ENCODE data around the gene VSIG4.

DNA sequence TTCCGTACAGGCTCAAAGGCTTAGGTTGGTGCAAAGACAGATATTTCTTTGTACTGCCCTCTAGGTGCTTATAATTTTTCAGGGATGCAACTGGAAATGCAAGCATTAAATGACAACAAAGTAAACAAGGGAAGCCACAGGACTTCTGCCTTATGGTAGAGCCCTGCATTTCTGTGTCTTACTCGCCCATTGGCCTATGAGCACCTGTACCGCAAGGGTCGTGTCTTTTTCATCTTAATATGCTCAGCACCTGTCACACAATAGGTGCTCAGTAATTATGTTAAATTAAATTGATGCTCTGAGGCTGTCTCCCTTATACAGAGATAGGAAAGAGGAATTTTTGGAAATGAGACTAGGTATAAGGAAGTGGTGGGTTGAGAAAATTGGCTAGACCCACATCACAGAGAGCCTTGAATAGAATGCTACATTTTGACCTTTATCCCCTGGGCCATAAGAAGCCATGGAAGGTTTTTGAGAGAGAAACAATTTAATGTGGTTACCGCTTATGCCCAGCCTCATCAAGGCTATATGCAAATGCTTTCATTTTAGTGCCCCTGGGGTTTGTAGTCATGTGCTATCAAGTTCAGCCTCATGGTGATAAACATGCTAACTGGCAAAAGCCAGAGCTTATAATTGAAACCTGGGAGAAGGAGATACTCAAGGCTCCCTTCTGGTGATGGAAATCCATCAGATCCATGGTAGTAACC lies 16.3 kb downstream of the VSIG4 start:
- TF ChIP-seq CTCF (IDR thresholded peaks at IDR 0.05; ENCODE audit: insufficient read depth, low read length) (no peak), POLR2AphosphoS5 (IDR thresholded peaks at IDR 0.05; ENCODE audit: low read depth) (no peak), REST (IDR thresholded peaks at IDR 0.05; ENCODE audit: insufficient replicate concordance, low read depth) (no peak), GABPA (IDR thresholded peaks at IDR 0.05; ENCODE audit: low read depth) (no peak)
